Neutrophil (primary cell): ENCODE data around the gene SLC22A4.

Experiments used
- H3K27ac ChIP-seq: fragments of 200-600 bp; sonication (generic); 2 replicates; pipeline ENCODE4 v1.5.1; 2016; ENCODE audit warnings: mild to moderate bottlenecking, moderate library complexity
- H3K27me3 ChIP-seq: fragments of 200-600 bp; sonication (generic); 2 replicates; pipeline ENCODE4 v1.6.0; 2016; ENCODE audit warnings: mild to moderate bottlenecking
- H3K36me3 ChIP-seq: fragments of 200-600 bp; sonication (generic); 2 replicates; pipeline ENCODE4 v1.5.1; 2017
- H3K4me1 ChIP-seq, 2 experiments: fragments of 200-600 bp in 1 of 2; sonication (generic) in 1 of 2; 1 replicate in 1 of 2; 2 replicates in 1 of 2; pipeline versions ENCODE4 v1.5.1 to v1.6.1; 2013 to 2016; ENCODE audit warnings: low read depth in 1 of 2, low read length in 1 of 2, mild to moderate bottlenecking in 1 of 2, moderate library complexity in 1 of 2; ENCODE audit not compliant: control insufficient read depth in 1 of 2, insufficient read depth in 1 of 2
- H3K4me3 ChIP-seq, 2 experiments: fragments of 200-600 bp in 1 of 2; sonication (generic) in 1 of 2; 1 replicate in 1 of 2; 2 replicates in 1 of 2; pipeline ENCODE4 v1.5.1; 2013 to 2016; ENCODE audit warnings: low read depth in 1 of 2, low read length in 1 of 2, mild to moderate bottlenecking in 1 of 2, moderate library complexity in 1 of 2
- H3K9me3 ChIP-seq: fragments of 200-600 bp; sonication (generic); 2 replicates; pipeline ENCODE4 v1.5.1; 2016
- CTCF ChIP-seq: fragments of 200-600 bp; sonication (generic); IDR thresholded peaks from 2 replicates; pipeline ENCODE4 v1.5.1; 2016; ENCODE audit warnings: antibody characterized with exemption

SLC22A4 gene

DNA sequence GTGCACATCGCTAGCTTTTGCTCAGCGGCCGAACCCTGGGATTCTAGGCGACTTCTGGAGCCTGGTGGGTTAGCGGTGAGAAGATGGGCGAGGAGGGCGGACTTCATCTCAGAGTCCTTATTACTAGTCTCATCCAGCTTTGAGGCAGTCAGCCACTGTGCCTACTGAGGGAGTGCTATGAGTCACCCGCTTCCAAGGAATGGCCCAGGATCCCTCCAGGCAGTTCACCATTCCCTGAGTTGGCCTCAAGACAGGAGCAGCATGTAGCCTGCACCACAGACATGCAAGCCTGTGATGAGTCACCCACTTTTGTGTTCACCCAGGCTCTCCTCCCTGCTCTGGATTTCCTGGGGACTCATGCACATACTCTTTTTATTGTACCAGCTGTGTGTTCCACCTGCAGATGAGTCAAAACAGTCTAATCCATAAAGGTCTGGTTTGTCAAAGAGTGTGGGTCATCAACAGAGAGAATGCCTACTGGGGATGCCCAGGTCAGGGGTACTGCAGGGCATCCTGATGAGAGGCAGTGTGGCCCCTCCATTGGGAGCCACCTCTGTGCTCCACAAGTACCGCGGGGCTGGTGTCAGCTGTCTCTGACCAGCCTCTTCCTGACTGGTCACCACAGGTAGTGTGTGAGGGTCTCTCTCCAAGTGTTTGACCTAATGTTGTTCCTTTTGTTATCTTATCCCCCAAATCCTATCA, 95.5 kb downstream of the SLC22A4 start:
- Histone ChIP-seq H3K4me3 (no peak overlapping the region), H3K27ac (no peak overlapping the region), H3K4me1 (peaks cover 20 to 30% of the 10 kb centered on the region in 2 experiments), H3K27me3 (no peaks in the 10 kb centered on the region), H3K36me3 (no peaks in the 10 kb centered on the region), H3K9me3 (no peaks in the 10 kb centered on the region)
- no peak for TF ChIP-seq CTCF

DNA sequence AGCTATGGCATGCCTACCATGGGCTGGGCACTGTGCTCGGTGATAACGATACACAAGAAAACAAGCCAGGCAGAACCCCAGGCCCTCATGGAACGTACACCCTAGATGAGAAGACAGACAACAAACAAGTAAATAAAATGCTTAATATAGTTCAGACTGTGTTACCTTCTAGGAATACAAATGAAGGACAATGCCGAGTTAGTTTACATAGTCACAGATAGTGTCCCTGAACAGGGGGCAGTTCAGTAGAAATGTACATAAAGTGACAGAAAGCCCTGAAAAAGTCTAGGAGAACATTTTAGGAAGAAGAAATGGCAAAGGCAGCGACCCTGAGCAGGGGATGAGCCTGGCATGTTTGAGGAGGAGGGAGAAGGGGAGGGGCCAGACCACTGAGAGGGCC, 97.1 kb downstream of the SLC22A4 start:
- Histone ChIP-seq H3K4me1 (peaks cover 20 to 24% of the 10 kb centered on the region in 2 experiments), H3K36me3 (no peaks in the 10 kb centered on the region), H3K27ac (no peak overlapping the region), H3K27me3 (no peaks in the 10 kb centered on the region), H3K4me3 (no peak overlapping the region), H3K9me3 (no peaks in the 10 kb centered on the region)
- TF ChIP-seq CTCF, result no peak

DNA sequence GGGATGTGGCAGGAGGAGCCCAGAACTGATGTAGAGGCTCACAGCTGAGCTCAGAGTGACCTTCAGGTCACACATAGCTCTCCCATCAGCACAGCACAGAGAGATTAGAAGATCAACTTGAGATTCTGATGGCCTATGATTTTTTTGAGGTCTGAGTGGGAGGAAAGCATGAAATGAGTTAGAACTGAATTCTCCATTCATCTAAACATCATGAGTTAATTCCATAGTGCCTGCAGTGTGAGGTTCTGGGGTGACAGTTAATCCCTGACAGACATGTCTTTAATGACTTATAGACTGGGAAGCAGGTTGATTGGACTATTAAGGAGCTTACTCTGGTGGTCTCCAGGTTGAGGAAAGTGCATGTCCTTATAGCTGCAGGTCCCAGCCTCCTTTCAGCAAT, 97.7 kb downstream of the SLC22A4 start:
- no peak for TF ChIP-seq CTCF
- Histone ChIP-seq H3K27ac (no peak overlapping the region), H3K9me3 (no peaks in the 10 kb centered on the region), H3K36me3 (no peaks in the 10 kb centered on the region), H3K4me1 (peaks cover 16 to 17% of the 10 kb centered on the region in 2 experiments), H3K27me3 (no peaks in the 10 kb centered on the region), H3K4me3 (no peak overlapping the region)

- no peak for TF ChIP-seq CTCF
- Histone ChIP-seq H3K4me3 (no peak overlapping the region), H3K27me3 (no peaks in the 10 kb centered on the region), H3K36me3 (no peaks in the 10 kb centered on the region), H3K9me3 (no peaks in the 10 kb centered on the region), H3K27ac (no peak overlapping the region), H3K4me1 (peaks cover 11 to 12% of the 10 kb centered on the region in 2 experiments)
Observed at GRCh38 chr5:132392411-132392810, 98.2 kb downstream of the SLC22A4 start.

GRCh38 chr5:132392978-132393825, 99.0 kb downstream of the SLC22A4 start:
- H3K9me3 ChIP-seq, result no peaks in the 10 kb centered on the region
- peaks cover 3 to 4% of the 10 kb centered on the region in 2 experiments for H3K4me1 ChIP-seq
- no peaks in the 10 kb centered on the region for H3K36me3 ChIP-seq
- H3K4me3 ChIP-seq, result no peak overlapping the region
- H3K27ac ChIP-seq, result no peak overlapping the region
- TF ChIP-seq CTCF, result no peak
- no peaks in the 10 kb centered on the region for H3K27me3 ChIP-seq
